ENCODE data around the gene PHF21B. TPM values are rescaled to one million over a fixed set of nuclear protein-coding genes. Genes with fewer than 3 reads are reported as not detected.
"Not testable (repeated sequence)": the region's sequence is repeated elsewhere in the genome, so short reads cannot be mapped to it uniquely, and the experiment has no call there.

PHF21B gene
- total RNA-seq, 3 donors from 2014 or later (not counting 1 experiment from before 2014, with no cell fraction given): not detected

DNA sequence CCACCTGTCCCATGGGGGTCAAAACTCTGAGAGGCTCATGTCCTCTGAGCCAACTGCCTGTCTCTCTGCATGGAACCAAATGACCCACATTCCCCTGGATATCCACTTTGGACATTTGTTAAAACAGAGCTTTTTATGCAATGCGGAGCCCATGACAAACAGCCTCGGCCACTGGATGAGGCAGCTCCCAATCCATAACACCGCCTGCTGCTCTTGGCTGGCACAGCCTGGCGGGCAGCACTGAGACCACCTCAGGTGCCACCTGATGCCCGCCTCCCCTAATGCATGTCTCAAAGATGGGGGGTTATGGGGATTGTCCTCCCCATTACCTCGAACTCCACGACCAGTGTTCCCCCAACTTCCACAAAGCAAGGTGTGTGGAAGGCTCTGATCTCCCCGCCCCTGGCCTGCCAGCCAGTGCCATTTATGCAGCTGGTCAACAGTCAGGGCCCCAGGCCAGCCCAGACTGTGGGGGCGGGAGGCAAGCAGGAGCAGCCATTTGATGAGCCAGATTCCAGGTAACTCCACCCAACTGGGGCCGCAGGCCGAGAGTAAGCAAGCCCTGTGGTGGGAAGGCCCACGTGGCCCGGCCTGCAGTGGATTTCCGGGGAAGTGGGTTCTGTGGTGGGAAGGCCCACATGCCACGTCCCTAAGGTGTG lies 84.2 kb downstream of the PHF21B start:
- TF ChIP-seq, protein P1, sequence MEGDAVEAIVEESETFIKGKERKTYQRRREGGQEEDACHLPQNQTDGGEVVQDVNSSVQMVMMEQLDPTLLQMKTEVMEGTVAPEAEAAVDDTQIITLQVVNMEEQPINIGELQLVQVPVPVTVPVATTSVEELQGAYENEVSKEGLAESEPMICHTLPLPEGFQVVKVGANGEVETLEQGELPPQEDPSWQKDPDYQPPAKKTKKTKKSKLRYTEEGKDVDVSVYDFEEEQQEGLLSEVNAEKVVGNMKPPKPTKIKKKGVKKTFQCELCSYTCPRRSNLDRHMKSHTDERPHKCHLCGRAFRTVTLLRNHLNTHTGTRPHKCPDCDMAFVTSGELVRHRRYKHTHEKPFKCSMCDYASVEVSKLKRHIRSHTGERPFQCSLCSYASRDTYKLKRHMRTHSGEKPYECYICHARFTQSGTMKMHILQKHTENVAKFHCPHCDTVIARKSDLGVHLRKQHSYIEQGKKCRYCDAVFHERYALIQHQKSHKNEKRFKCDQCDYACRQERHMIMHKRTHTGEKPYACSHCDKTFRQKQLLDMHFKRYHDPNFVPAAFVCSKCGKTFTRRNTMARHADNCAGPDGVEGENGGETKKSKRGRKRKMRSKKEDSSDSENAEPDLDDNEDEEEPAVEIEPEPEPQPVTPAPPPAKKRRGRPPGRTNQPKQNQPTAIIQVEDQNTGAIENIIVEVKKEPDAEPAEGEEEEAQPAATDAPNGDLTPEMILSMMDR (IDR thresholded peaks at IDR 0.05): no peak
- Histone ChIP-seq H3K4me1 (ENCODE audit: control insufficient read depth, insufficient read depth, low read length) (no peaks in the 10 kb centered on the region), H3K36me3 (ENCODE audit: control insufficient read depth, insufficient read depth, low read length) (no peaks in the 10 kb centered on the region), H3K27me3 (ENCODE audit: control insufficient read depth, insufficient read depth, low read length) (no peaks in the 10 kb centered on the region), H3K9me3 (ENCODE audit: control insufficient read depth, insufficient read depth, low read length) (no peaks in the 10 kb centered on the region), H3K4me3 (ENCODE audit: low read length) (no peak overlapping the region), H3K27ac (ENCODE audit: low read length) (no peak overlapping the region)
- no peaks in the 10 kb centered on the region for H3K27me3 Mint-ChIP-seq (ENCODE audit: low read depth in 2 of 2)
- intact Hi-C loops (cut with micrococcal nuclease): no loop called here
- H3K27ac Mint-ChIP-seq: no peak overlapping the region
- WGBS (ENCODE audit: insufficient coverage): 69% methylated on average over 15 of the region's 15 CpGs
- no peaks in the 10 kb centered on the region for H3K4me1 Mint-ChIP-seq
- H3K9me3 Mint-ChIP-seq: no peaks in the 10 kb centered on the region
- ATAC-seq (no peak), DNase-seq (no peak)
- H3K4me3 Mint-ChIP-seq: no peak overlapping the region
- H3K36me3 Mint-ChIP-seq: no peaks in the 10 kb centered on the region

DNA sequence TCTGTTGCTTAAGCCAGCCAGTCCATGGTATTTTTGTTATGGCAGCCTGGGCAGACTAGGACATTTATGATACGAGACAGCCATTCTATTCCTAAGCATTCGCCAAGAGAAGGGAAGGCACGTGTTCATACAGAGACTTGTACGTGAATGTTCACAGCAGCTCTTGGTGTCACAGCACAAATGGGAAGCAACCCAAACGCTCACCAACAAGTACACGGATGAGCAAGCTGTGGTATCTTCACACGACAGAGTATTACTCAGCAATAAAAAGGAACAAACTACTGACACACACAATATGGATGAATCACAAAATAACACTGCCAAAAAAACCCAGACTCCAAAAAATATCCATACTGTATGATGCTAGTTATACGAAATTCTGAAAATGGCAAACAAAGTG lies 85.1 kb downstream of the PHF21B start:
- intact Hi-C loops (cut with micrococcal nuclease): no loop called here
- Mint-ChIP-seq H3K36me3 (no peaks in the 10 kb centered on the region), H3K9me3 (no peaks in the 10 kb centered on the region), H3K27me3 (ENCODE audit: low read depth in 2 of 2) (no peaks in the 10 kb centered on the region), H3K27ac (no peak overlapping the region), H3K4me3 (no peak overlapping the region), H3K4me1 (no peaks in the 10 kb centered on the region)
- no peaks in the 10 kb centered on the region for H3K9me3 ChIP-seq (ENCODE audit: control insufficient read depth, insufficient read depth, low read length)
- H3K27me3 ChIP-seq (ENCODE audit: control insufficient read depth, insufficient read depth, low read length): no peaks in the 10 kb centered on the region
- no peak overlapping the region for H3K27ac ChIP-seq (ENCODE audit: low read length)
- H3K36me3 ChIP-seq (ENCODE audit: control insufficient read depth, insufficient read depth, low read length): no peaks in the 10 kb centered on the region
- 83% methylated on average over 8 of the region's 8 CpGs for WGBS (ENCODE audit: insufficient coverage)
- TF ChIP-seq, protein P1 (IDR thresholded peaks at IDR 0.05): no peak
- DNase-seq: no peak
- H3K4me1 ChIP-seq (ENCODE audit: control insufficient read depth, insufficient read depth, low read length): no peaks in the 10 kb centered on the region
- no peak overlapping the region for H3K4me3 ChIP-seq (ENCODE audit: low read length)
- no peak for ATAC-seq

DNA sequence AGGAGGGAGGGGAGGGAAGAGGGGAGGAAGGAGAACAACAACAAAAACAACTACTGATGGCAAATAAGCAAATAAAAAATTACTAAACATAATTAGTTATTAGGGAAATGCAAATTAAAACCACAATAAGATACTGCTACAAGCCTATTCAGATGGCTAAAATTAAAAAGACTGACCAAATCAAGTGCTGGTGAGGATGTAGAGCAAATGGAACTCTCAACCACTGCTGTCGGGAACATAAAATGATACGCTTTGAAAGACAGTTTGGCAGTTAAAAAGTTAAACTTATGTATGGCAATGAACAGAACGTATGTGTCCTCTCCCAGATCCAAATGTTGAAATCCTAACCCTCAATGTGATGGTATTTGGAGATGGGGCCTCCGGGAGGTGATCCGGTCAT lies 85.7 kb downstream of the PHF21B start:
- no peaks in the 10 kb centered on the region for H3K27me3 Mint-ChIP-seq (ENCODE audit: low read depth in 2 of 2)
- DNase-seq: no peak
- H3K27ac Mint-ChIP-seq: no peak overlapping the region
- Histone ChIP-seq H3K27me3 (ENCODE audit: control insufficient read depth, insufficient read depth, low read length) (no peaks in the 10 kb centered on the region), H3K4me1 (ENCODE audit: control insufficient read depth, insufficient read depth, low read length) (no peaks in the 10 kb centered on the region), H3K27ac (ENCODE audit: low read length) (no peak overlapping the region), H3K4me3 (ENCODE audit: low read length) (no peak overlapping the region), H3K36me3 (ENCODE audit: control insufficient read depth, insufficient read depth, low read length) (no peaks in the 10 kb centered on the region), H3K9me3 (ENCODE audit: control insufficient read depth, insufficient read depth, low read length) (no peaks in the 10 kb centered on the region)
- H3K4me3 Mint-ChIP-seq: no peak overlapping the region
- H3K9me3 Mint-ChIP-seq: no peaks in the 10 kb centered on the region
- intact Hi-C loops (cut with micrococcal nuclease): no loop called here
- ATAC-seq: no peak
- H3K4me1 Mint-ChIP-seq: no peaks in the 10 kb centered on the region
- TF ChIP-seq, protein P1 (IDR thresholded peaks at IDR 0.05): no peak
- WGBS (ENCODE audit: insufficient coverage): 64% methylated on average over 5 of the region's 5 CpGs
- no peaks in the 10 kb centered on the region for H3K36me3 Mint-ChIP-seq

DNA sequence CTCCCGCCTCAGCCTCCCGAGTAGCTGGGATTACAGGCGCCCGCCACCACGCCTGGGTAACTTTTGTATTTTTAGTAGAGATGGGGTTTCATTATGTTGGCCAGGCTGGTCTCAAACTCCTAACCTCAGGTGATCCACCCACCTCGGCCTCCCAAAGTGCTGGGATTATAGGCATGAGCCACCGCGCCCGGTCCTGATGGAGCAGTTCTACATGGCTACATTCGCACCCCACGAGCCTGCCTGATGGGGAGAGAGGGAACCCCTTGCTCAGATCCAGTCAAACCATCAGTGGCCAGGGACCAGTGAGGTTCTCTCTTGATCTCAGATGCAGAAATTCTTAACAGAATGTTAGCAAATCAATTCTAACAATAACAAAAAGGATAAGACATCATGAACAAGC lies 88.0 kb downstream of the PHF21B start:
- H3K27ac ChIP-seq (ENCODE audit: low read length); H3K4me1 Mint-ChIP-seq; H3K27ac Mint-ChIP-seq; DNase-seq; H3K9me3 Mint-ChIP-seq; H3K36me3 ChIP-seq (ENCODE audit: control insufficient read depth, insufficient read depth, low read length); H3K4me3 ChIP-seq (ENCODE audit: low read length); ATAC-seq; H3K27me3 ChIP-seq (ENCODE audit: control insufficient read depth, insufficient read depth, low read length); H3K9me3 ChIP-seq (ENCODE audit: control insufficient read depth, insufficient read depth, low read length); H3K4me3 Mint-ChIP-seq; intact Hi-C loops (cut with micrococcal nuclease); H3K36me3 Mint-ChIP-seq; H3K4me1 ChIP-seq (ENCODE audit: control insufficient read depth, insufficient read depth, low read length); H3K27me3 Mint-ChIP-seq (ENCODE audit: low read depth in 2 of 2): not testable (repeated sequence)
- WGBS (ENCODE audit: insufficient coverage): 88% methylated on average over 6 of the region's 11 CpGs

All from natural killer cell (primary cell).